SKM-1 (cell line): ENCODE measurements around the gene ARID5B.
"Not testable (repeated sequence)": the region's sequence is repeated elsewhere in the genome, so short reads cannot be mapped to it uniquely, and the experiment has no call there.

Source experiments
- DNase-seq: peaks from one replicate; lab custom pipeline; 2025; ENCODE audit not compliant: unreplicated experiment; lab: John Stamatoyannopoulos, UW

ARID5B gene

DNA sequence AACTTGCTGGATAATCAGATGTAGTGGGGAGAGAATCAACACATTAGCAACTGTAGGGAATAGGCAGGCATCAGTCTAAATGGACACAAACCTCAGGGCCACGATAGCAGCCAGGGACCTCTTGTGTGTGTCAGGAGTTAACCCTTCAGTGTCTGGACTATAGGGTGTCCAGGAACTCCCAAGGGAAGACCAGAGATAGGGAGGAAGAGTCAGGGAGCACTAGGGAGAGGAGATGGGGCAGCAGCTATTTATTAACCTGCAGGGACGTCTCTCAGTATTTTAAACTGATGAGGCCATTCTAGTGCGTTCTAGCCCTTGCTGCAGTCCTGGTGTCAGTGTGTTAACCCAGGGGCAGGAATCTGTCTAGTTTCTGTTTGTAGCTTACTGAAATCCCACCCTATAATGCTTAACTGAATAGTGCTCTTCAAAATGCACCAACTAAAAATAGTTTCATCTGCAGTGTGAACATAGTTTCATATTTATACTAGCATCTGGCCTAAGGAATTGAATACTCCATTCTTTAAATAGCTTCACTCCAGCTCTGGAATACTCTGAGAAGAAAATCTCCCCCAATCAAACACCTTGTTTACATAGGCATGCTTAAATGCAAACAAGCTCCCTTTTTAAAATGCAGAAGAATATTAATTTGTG is 62.7 kb downstream of the ARID5B start:
- no peak for DNase-seq

DNA sequence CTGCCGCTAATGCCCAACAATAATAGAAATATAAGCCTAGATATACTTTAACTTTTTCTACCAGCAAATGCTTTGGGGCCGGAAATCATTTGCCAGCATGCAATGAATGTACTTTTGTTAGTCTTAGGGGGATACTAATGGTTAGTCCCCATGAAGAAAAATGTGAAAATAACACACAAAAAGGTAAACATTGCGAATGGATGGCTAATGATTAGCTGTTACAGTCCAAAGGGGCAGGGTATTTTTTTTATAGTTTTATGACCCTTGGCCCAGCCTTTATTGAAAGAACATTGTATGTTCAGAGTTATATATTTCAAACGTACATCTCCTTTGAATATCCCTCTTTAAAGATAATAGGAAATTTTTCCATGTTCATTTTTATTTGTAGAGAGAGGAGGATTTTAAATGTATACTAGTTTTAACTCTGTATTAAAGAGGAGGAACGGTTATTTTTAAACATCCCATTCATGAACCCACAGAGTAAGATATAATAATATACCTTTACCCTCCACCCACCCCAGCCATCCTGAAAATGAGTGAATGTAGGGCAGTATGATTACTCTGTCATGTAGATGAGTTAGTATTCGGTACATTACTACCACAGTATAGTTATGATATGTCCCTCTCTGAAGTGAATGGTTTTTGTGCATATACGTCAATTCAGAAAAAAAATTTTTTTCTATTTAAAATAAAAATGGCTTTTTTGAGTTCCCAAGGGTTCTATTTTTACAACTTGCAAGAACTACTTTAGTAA is 63.6 kb downstream of the ARID5B start:
- DNase-seq, result no peak

DNA sequence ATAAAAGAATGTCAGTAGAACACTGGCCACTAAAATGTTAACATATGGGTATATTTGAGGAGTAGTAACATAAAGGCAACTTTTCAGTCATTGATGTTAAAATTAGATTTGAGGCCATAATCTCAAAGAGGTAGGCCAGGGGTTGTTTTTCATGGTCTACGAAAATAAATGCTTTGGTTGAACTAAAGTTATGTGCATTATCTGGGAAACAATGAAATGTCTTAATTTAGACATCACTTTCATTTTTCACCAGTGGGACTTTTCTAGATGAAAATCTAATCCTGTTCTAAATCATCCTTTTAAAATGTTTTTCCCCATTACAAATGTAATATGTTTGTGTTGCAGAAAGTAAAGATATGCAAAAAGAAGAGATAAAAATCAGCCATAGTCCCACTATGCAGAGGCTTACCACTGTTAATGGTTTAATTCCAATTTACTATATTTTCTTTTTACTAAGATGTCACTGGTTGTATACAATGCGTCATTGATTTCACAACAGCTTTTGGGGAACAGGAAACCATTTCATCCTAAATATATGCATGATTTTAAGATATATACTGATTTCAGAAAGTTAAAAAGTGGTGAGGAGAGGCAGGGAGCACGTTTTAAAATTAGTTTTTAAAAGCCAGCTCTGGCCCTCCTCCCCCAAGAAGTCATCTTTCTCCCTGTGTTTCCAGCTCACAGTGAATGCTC is 64.3 kb downstream of the ARID5B start:
- no peak for DNase-seq

GRCh38 chr10:61967298-61967697 is 65.8 kb downstream of the ARID5B start:
- DNase-seq, result no peak

DNA sequence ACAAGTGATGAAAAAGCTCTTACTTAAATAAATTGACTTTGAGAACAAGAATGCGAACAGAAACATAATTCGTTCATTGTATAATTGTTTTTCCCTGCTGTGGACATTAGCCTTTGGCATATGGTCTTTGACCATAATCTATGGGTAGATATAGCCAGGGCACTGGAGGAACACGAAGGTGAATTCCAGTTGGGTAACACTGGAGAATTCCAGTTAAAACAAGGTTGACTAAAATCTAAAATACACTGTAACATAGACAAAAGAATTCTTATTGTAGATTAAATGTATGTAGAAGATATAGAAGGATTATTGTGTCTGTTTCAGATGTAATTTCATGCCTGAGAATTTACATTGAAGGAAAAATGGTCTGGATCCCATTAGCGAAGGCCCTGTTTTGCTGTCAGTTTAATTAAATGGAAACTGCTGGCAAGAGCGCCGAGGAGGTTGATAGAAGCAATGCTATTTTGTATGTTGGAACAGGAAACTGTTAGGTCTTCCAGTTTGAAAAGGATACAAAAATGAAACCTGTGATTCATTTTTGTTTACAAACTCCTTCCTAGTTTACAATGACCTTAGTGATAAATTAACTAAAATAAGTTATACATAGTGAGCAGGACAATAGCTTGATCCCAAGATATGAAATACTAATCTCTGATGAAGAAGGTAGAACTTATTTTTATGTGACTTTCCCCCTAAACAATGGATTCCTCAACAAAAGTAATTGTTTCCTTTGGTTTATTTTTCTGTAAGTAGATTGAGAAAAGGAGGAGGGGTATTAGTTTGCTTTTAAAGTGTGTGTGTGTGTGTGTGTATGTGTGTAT is 68.9 kb downstream of the ARID5B start:
- no peak for DNase-seq

DNA sequence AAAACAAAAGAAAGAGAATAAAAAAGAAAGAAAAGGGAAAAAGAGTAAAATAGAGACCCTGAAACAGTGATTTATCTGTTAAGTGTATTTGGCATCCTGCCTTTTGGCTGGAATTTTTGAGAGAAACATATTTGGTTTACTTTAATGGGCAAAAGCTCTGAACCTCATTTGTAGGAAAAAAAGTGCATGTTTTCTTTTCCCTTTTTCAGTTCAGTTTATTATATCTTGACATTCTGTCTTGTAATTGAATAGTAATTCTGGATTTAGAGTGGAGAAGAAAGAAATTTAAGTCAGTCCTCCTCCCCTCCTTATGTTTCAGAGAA is 69.5 kb downstream of the ARID5B start:
- no peak for DNase-seq

DNA sequence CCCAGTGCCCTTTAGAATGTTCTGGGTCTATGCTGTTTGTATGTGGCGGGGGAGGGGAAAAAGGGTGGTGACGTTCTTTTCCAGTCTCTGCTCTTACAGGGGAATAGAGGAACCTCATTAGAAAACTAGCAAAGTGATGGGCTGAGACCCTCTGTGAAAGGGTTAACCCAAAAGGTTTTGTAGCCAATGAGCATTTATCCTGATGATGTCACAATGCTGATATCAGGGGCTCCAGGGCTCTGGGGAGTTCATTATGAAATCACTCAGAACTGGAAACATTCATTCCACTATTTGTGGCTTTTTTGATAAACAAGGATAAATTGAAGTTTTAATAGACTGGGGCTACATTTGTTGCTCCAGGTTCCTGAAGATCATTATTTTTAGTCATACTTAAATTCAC is 71.7 kb downstream of the ARID5B start:
- DNase-seq, result no peak

- no peak for DNase-seq
Measured at GRCh38 chr10:61973906-61974305, 72.4 kb downstream of the ARID5B start.

GRCh38 chr10:61974601-61975390 is 73.3 kb downstream of the ARID5B start:
- no peak for DNase-seq

- DNase-seq, result no peak
Measured at GRCh38 chr10:61975391-61975932, 74.0 kb downstream of the ARID5B start.

- DNase-seq, result not testable (repeated sequence)
Measured at GRCh38 chr10:61976951-61977721, 75.6 kb downstream of the ARID5B start.

DNA sequence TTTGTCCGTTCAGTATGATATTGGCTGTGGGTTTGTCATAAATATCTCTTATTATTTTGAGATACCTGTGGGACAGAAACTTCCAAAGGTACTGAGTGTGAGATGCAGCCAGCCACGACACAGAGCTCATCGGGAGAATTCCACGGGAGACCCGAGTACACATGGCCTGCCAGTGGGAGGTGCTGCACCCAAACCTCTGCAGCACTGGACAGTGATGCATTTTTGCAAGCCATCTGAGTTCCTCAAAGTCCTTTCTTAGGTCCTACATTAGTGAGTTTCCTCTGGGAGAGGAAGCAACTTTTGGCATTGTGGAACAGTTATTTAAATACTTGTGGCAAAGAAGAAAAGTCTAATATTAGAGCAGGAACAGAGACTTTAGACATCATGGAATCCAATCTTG is 77.5 kb downstream of the ARID5B start:
- DNase-seq, result no peak

DNA sequence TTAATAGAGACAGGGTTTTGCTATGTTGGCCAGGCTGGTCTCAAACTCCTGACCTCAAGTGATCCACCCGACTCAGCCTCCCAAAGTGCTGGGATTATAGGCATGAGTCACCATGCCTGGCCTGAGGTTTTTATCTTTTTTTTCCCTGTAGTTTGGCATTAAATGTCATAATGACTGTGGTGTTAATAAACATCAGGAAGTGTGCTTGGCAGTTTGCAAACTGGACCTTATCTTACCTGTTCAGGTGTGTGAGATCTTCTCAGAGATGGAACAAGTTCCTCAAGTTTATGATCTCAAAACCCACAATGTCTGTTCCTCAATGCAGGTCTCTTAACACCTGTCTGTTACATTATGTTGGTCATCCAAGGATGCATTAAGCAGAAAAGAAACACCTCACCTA is 80.0 kb downstream of the ARID5B start:
- DNase-seq, result no peak

- no peak for DNase-seq
Measured at GRCh38 chr10:61983255-61983654, 81.8 kb downstream of the ARID5B start.

DNA sequence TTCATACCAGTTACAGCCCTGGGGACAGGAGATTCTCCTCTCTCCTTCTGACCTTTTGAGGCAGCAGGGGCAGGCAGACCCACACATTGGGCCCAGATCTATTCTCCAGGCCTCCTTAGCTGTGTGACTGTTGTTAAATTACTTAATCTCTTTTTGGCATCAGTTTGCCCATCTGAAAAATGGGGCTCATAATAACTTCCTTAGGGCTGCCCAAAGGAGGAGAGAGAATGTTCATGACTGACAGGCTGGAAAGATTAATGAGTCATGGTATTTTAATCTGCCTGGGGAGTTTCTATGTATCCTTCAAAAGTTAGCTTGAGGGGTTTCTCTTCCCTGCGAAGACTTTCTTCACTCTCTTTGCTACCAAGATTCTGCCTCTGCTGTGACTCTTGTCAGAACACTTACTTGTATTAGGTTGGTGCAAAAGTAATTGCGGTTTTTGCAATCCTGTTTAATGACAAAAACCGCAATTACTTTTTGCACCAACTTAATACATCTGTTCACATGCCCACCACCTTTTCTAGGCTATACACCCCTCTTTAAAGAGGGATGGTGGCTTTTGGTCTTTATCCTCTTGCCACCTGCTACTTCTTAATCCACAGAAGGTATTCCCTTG is 83.4 kb downstream of the ARID5B start:
- DNase-seq, result no peak

- DNase-seq, result no peak
Measured at GRCh38 chr10:61985715-61986114, 84.2 kb downstream of the ARID5B start.

GRCh38 chr10:61986382-61986781 is 84.9 kb downstream of the ARID5B start:
- no peak for DNase-seq

DNA sequence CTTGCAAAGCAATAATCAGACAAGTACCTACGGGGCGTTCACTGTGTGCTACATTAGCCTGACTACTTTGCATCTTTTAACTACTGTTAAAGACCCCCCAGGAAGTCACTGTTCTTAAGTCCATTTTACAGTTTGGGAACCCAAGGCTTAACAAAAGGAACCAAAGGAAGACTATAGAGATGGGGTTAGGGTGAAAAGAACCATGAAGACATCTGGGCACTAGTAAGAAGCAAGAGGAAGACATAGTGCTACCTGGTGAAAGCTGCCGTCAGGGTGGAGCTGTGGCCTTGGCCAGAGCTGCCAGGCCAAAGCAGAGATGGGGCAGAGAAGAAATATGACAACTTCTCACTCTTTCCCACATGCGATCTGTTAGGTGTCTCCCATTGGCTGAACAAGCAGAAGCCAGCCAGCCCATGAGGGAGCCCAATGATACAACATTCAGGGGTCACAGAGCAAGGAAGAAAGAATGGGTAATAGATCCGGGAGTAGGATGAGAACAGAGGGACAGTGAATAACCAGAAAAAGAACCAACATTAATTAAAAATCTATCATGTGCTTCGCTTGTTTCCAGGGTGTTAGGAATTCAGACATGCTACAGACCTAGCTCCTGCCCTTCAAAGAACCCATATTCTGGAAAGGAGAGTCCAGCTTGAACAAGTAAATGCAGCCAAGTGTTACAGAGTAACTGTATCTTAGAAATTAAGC is 85.4 kb downstream of the ARID5B start:
- no peak for DNase-seq

- DNase-seq, result no peak
Measured at GRCh38 chr10:61987537-61987936, 86.0 kb downstream of the ARID5B start.
